ENCODE results near the gene CNIH4. TPM values are rescaled to one million over a fixed set of nuclear protein-coding genes. Genes with fewer than 3 reads are reported as not detected.
A peak's percentile ranks its signal among the peaks of the same experiment; 100 is the strongest.

CNIH4 gene
- total RNA-seq, 1 experiment from 2014 or later = 77.8 TPM

DNA sequence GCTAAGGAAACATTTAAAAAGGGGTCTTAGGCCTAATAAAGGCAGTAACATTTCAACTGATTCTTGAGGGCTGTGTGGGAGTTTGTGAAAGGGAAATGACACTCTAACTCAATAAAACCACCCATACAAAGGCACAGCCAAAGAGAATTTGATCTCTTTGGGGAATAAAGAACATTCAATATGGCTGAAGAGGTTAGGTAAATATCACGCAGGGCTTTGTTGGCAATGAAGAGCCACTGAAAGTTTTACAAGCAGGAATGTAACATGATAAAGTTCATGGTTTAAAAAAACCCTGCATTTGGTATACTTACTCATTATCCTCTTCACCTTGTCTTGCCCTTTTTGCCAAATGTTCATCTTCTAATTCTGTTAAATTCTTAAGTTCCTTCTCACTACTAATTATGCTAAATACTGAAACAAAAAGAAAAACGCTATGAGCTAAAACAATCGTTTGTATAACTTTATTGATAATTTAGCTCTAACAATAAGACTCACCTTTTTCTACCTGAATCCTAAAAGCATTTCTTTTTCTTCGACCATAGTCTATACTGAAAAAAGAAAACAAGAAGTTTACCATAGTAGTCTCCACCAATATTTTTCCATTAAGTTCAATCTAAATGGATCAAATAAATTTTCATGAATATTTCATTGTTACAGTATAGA is 39.2 kb upstream of the CNIH4 start:
- Mint-ChIP-seq H3K4me1 (no peaks in the 10 kb centered on the region), H3K4me3 (no peak overlapping the region), H3K27me3 (ENCODE audit: low read depth) (no peaks in the 10 kb centered on the region), H3K36me3 (peaks cover 26% of the 10 kb centered on the region), H3K9me3 (no peaks in the 10 kb centered on the region), H3K27ac (peak overlapping the region; percentile 32; the same call in 1 of the 2 replicates)
- TF ChIP-seq FOXK1 (CRISPR knock-in tag; IDR thresholded peaks at IDR 0.05) = no peak
- TF ChIP-seq PRRX2 (CRISPR knock-in tag; IDR thresholded peaks at IDR 0.05) = no peak
- TF ChIP-seq, protein P1, sequence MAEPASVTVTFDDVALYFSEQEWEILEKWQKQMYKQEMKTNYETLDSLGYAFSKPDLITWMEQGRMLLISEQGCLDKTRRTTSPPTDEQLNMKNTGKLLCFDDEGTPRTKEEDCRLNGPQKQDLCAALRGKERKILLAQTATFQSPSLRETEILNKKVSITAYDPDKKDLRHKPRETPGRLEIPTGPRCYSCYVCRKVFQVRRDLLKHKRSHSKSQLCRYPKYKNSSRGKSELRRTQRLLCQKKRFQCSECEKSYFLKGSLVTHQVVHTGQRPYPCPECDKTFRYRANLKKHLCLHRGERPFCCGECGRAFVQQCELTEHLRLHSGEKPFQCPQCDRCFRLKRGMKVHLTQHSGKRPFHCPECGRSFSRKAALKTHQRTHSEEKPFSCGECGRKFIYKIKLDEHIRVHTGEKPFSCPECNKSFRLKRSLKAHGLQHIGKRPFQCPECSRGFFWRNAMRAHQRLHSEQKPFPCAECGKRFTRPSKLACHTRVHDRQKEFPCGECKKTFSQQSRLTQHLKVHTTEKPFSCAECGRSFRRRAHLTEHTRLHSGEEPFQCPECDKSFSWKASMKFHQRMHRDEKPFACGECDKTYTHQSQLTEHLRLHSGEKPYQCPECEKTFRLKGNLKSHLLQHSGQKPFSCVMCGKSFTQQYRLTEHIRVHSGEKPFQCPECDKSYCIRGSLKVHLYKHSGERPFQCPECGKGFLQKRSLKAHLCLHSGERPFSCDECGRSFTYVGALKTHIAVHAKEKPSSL (CRISPR knock-in tag; conservative IDR thresholded peaks at IDR 0.05) = no peak
- TF ChIP-seq ATF1 (CRISPR knock-in tag; IDR thresholded peaks at IDR 0.05) = no peak
- no peak for TF ChIP-seq KAT7 (CRISPR knock-in tag; IDR thresholded peaks at IDR 0.05; ENCODE audit: borderline replicate concordance)
- TF ChIP-seq, protein P2, sequence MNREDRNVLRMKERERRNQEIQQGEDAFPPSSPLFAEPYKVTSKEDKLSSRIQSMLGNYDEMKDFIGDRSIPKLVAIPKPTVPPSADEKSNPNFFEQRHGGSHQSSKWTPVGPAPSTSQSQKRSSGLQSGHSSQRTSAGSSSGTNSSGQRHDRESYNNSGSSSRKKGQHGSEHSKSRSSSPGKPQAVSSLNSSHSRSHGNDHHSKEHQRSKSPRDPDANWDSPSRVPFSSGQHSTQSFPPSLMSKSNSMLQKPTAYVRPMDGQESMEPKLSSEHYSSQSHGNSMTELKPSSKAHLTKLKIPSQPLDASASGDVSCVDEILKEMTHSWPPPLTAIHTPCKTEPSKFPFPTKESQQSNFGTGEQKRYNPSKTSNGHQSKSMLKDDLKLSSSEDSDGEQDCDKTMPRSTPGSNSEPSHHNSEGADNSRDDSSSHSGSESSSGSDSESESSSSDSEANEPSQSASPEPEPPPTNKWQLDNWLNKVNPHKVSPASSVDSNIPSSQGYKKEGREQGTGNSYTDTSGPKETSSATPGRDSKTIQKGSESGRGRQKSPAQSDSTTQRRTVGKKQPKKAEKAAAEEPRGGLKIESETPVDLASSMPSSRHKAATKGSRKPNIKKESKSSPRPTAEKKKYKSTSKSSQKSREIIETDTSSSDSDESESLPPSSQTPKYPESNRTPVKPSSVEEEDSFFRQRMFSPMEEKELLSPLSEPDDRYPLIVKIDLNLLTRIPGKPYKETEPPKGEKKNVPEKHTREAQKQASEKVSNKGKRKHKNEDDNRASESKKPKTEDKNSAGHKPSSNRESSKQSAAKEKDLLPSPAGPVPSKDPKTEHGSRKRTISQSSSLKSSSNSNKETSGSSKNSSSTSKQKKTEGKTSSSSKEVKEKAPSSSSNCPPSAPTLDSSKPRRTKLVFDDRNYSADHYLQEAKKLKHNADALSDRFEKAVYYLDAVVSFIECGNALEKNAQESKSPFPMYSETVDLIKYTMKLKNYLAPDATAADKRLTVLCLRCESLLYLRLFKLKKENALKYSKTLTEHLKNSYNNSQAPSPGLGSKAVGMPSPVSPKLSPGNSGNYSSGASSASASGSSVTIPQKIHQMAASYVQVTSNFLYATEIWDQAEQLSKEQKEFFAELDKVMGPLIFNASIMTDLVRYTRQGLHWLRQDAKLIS (CRISPR knock-in tag; IDR thresholded peaks at IDR 0.05; ENCODE audit: borderline replicate concordance) = no peak
- TF ChIP-seq, protein P3, sequence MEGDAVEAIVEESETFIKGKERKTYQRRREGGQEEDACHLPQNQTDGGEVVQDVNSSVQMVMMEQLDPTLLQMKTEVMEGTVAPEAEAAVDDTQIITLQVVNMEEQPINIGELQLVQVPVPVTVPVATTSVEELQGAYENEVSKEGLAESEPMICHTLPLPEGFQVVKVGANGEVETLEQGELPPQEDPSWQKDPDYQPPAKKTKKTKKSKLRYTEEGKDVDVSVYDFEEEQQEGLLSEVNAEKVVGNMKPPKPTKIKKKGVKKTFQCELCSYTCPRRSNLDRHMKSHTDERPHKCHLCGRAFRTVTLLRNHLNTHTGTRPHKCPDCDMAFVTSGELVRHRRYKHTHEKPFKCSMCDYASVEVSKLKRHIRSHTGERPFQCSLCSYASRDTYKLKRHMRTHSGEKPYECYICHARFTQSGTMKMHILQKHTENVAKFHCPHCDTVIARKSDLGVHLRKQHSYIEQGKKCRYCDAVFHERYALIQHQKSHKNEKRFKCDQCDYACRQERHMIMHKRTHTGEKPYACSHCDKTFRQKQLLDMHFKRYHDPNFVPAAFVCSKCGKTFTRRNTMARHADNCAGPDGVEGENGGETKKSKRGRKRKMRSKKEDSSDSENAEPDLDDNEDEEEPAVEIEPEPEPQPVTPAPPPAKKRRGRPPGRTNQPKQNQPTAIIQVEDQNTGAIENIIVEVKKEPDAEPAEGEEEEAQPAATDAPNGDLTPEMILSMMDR (IDR thresholded peaks at IDR 0.05) = no peak
- TF ChIP-seq NR1H2 (CRISPR knock-in tag; IDR thresholded peaks at IDR 0.05) = no peak
- no peak for ATAC-seq
- CTCF ChIA-PET = interaction anchor here (0.7 kb wide), 1 partner anchor 600 kb away, joined by 3 read pairs; no protein-coding TSS in a partner anchor
- no peak for DNase-seq (ENCODE audit: low spot score)
- POLR2A ChIA-PET = no interaction called here

DNA sequence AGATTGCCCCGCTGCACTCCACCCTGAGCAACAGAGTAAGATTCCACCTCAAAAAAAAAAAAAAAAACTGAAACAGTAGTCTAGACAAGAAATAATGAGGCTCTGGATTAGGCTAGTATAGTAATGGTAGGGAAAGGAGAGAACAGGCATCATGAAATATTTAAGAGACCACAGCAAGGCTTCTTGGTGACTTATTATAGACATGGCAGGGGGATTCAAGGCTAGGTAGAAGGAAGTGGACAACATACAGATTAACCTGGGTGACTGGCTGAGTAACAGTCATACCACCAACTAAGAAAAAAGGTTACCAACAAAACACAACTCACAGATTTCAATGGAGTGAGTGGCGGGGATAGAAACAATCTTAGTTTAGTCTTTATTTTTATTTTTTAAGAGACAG is 35.0 kb upstream of the CNIH4 start:
- TF ChIP-seq, protein P4, sequence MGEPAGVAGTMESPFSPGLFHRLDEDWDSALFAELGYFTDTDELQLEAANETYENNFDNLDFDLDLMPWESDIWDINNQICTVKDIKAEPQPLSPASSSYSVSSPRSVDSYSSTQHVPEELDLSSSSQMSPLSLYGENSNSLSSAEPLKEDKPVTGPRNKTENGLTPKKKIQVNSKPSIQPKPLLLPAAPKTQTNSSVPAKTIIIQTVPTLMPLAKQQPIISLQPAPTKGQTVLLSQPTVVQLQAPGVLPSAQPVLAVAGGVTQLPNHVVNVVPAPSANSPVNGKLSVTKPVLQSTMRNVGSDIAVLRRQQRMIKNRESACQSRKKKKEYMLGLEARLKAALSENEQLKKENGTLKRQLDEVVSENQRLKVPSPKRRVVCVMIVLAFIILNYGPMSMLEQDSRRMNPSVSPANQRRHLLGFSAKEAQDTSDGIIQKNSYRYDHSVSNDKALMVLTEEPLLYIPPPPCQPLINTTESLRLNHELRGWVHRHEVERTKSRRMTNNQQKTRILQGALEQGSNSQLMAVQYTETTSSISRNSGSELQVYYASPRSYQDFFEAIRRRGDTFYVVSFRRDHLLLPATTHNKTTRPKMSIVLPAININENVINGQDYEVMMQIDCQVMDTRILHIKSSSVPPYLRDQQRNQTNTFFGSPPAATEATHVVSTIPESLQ (CRISPR knock-in tag; IDR thresholded peaks at IDR 0.05) = no peak
- TF ChIP-seq FOXK1 (CRISPR knock-in tag; IDR thresholded peaks at IDR 0.05) (no peak), JUN (CRISPR knock-in tag; IDR thresholded peaks at IDR 0.05) (no peak), ZNF232 (CRISPR knock-in tag; IDR thresholded peaks at IDR 0.05) (no peak), ELF4 (CRISPR knock-in tag; IDR thresholded peaks at IDR 0.05; ENCODE audit: low read depth) (no peak)
- Mint-ChIP-seq H3K4me1 (no peaks in the 10 kb centered on the region), H3K27ac (no peak overlapping the region), H3K27me3 (ENCODE audit: low read depth) (no peaks in the 10 kb centered on the region), H3K4me3 (no peak overlapping the region), H3K36me3 (peaks cover 9% of the 10 kb centered on the region; the same call in 1 of the 2 replicates), H3K9me3 (no peaks in the 10 kb centered on the region)
- ChIA-PET POLR2A (no interaction called here), CTCF (no interaction called here)
- no peak for DNase-seq (ENCODE audit: low spot score)
- ATAC-seq = no peak
